GM12891 (cell line): ENCODE measurements around the gene DNAJC5.

Experiments
- POLR2A ChIP-seq: IDR thresholded peaks from 2 replicates; pipeline ENCODE4 v1.6.1; 2011; ENCODE audit warnings: low read depth, low read length, control low read depth
- POLR2AphosphoS5 ChIP-seq: IDR thresholded peaks from 2 replicates; pipeline ENCODE4 v1.6.1; 2011; ENCODE audit warnings: low read depth, low read length, control low read depth
- TAF1 ChIP-seq: IDR thresholded peaks from 2 replicates; pipeline ENCODE4 v1.6.1; 2011; ENCODE audit warnings: low read depth, low read length, control low read depth

- no peak for TF ChIP-seq TAF1
- no peak for TF ChIP-seq POLR2A
- no peak for TF ChIP-seq POLR2AphosphoS5
Observed at GRCh38 chr20:63934271-63935068, 39.5 kb downstream of the DNAJC5 start.
